IPS DF 6.9 (cell line): Measurements from ENCODE around the gene COL18A1.

Source experiments
- DNase-seq: peaks from one replicate; pipeline ENCODE4 v3.0.0-alpha.2; 2013; ENCODE audit warnings: low read depth, low spot score
- H3K27ac ChIP-seq: one replicate; pipeline ENCODE4 v1.5.1; 2013; ENCODE audit warnings: low read length, control low read depth
- H3K27me3 ChIP-seq: 2 replicates; pipeline ENCODE4 v1.6.1; 2013; ENCODE audit warnings: mild to moderate bottlenecking, low read length; ENCODE audit not compliant: control insufficient read depth, insufficient read depth
- H3K36me3 ChIP-seq: 2 replicates; pipeline ENCODE4 v1.6.1; 2013; ENCODE audit warnings: low read length; ENCODE audit not compliant: control insufficient read depth, insufficient read depth
- H3K4me1 ChIP-seq: 2 replicates; pipeline ENCODE4 v1.6.1; 2013; ENCODE audit warnings: low read length; ENCODE audit not compliant: control insufficient read depth, insufficient read depth
- H3K4me3 ChIP-seq: 2 replicates; pipeline ENCODE4 v1.5.1; 2013; ENCODE audit warnings: mild to moderate bottlenecking, low read length
- H3K9me3 ChIP-seq: 2 replicates; pipeline ENCODE4 v1.6.1; 2013; ENCODE audit warnings: low read length, inconsistent platforms; ENCODE audit not compliant: control insufficient read depth, insufficient read depth
- WGBS: extraction: QIAGEN DNeasy Blood & Tissue Kit; methylation state at CpG from one replicate; pipeline ENCODE4 v1.1.7; 2013; ENCODE audit warnings: mixed read lengths, missing lambda C conversion rate; ENCODE audit not compliant: insufficient read length, insufficient coverage; 5-methylcytosine and 5-hydroxymethylcytosine counted together

COL18A1 gene

DNA sequence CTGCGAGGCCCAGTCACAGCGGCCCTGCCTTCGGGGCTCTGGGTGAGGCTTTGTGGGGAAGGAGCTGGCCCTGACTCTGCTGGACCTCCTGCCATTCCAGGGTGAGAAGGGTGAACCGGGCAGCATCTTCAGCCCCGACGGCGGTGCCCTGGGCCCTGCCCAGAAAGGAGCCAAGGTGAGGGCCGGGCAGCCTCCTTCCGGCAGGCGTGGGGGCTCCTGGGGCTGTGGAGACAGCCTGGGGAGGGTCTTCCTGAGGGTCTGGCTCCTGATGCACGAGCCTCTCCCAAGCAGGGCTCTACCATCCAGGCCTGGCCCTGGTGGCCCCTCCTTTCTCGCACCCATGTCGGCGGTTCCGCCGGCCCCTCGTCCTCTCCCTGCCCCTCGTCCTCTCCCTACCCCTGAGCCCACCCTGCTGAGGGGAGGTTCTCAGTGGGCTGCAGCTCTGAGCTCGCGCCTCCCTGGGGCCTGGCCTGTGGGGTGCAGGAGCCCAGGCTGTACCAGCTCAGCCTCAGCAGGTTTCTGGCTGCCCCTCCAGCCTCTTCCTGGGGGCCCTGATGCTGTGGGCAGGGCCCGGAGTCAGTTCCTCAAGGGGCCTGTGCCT, 88.5 kb downstream of the COL18A1 start:
- no peak for DNase-seq
- H3K27ac ChIP-seq, result no peak overlapping the region
- no CpG with 5 or more reads among the region's 21 CpGs for WGBS
- peaks cover 5% of the 10 kb centered on the region; the same call in 1 of the 2 replicates for H3K4me1 ChIP-seq
- no peak overlapping the region for H3K4me3 ChIP-seq
- peaks cover 67% of the 10 kb centered on the region for H3K36me3 ChIP-seq
- H3K9me3 ChIP-seq, result no peaks in the 10 kb centered on the region
- no peaks in the 10 kb centered on the region for H3K27me3 ChIP-seq

DNA sequence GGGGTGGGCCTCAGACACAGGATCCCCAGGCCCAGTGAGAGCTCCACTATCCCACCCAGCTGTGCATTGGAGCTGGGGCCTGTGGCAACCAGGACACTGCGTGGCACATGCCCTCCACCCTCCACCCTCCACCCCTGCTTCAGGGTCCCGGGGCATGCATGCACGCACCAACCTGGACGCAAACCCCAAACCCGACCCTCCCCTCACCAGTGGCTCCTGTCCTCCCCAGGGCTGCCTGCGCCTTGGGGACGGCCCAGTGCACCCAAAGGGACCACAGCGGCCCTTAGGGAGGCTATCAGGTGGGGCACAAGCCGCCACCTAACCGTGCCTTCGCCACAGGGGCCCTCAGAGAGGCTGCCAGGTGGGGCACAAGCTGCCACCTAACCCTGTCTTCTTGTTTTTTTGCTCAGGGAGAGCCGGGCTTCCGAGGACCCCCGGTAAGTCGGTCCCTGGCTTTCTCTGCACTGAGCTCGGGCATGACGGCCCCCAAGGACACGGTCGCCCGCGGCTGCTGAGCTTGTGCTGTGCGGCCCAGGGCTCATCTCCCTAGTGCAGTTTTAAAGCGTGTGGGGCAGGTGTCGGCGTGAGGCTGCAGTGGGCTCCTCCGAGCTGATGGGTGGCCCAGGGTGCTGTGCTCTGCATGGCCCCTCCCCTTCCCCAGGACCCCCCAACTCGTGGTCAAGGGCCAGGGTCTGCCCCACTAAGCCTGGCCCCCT, 89.3 kb downstream of the COL18A1 start:
- Histone ChIP-seq H3K27me3 (no peaks in the 10 kb centered on the region), H3K27ac (no peak overlapping the region), H3K36me3 (peaks cover 75% of the 10 kb centered on the region), H3K4me1 (peaks cover 3% of the 10 kb centered on the region; the same call in 1 of the 2 replicates), H3K4me3 (no peak overlapping the region), H3K9me3 (no peaks in the 10 kb centered on the region)
- no CpG with 5 or more reads among the region's 27 CpGs for WGBS
- DNase-seq, result no peak

GRCh38 chr21:45494851-45495680, 90.1 kb downstream of the COL18A1 start:
- H3K36me3 ChIP-seq, result peaks cover 79% of the 10 kb centered on the region

GRCh38 chr21:45496151-45496967, 91.4 kb downstream of the COL18A1 start:
- Histone ChIP-seq H3K36me3 (peaks cover 71% of the 10 kb centered on the region), H3K4me1 (no peaks in the 10 kb centered on the region), H3K4me3 (no peak overlapping the region), H3K9me3 (no peaks in the 10 kb centered on the region), H3K27ac (no peak overlapping the region), H3K27me3 (no peaks in the 10 kb centered on the region)
- no CpG with 5 or more reads among the region's 18 CpGs for WGBS
- DNase-seq, result no peak

More at GRCh38 chr21:45494851-45495680, 90.1 kb downstream of the COL18A1 start:
- Histone ChIP-seq H3K9me3 (no peaks in the 10 kb centered on the region), H3K4me3 (no peak overlapping the region), H3K27me3 (no peaks in the 10 kb centered on the region), H3K4me1 (no peaks in the 10 kb centered on the region; the same call in 1 of the 2 replicates), H3K27ac (no peak overlapping the region)
- whole genome bisulfite sequencing, result no CpG with 5 or more reads among the region's 30 CpGs
- DNase-seq, result no peak

- Histone ChIP-seq H3K9me3 (no peaks in the 10 kb centered on the region), H3K27ac (no peak overlapping the region), H3K36me3 (peaks cover 64% of the 10 kb centered on the region), H3K4me1 (no peaks in the 10 kb centered on the region), H3K27me3 (no peaks in the 10 kb centered on the region), H3K4me3 (no peak overlapping the region)
- no CpG with 5 or more reads among the region's 22 CpGs for WGBS
- DNase-seq, result no peak
Measured at GRCh38 chr21:45496968-45497845, 92.2 kb downstream of the COL18A1 start.

DNA sequence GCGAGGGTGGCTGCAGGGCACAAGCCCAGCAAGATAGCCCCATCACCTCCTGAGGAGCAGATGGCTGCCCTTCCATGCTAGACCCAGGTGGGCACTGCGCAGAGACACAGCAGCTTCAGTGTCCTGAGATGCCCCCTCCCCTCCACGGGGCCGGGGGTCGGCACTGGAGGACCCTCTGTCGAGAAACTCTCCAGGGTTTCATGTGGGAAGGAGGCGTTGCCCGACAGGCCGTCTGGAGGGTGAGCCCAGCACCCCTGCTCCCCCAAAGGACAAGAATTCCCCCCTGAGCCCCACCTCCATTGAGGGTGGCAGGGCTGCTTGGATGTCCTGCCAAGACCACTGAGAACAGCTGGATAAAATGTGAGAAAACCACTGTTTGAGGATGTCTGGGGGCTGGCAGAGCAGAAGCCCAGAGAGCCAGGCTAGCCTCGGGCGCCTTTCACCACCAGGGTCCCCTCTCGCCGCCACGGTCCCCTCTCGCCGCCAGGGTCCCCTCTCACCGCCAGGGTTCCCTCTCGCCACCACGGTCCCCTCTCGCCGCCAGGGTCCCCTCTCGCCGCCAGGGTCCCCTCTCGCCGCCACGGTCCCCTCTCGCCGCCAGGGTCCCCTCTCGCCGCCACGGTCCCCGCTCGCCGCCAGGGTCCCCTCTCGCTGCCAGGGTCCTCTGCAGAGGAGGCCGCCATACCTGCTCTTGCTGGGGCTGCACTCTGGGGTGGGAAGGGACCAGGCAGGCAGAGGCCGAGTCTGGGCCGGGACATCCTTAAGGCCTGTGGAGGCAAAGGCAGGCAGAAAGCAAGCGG, 93.1 kb downstream of the COL18A1 start:
- H3K4me3 ChIP-seq, result no peak overlapping the region
- no peak overlapping the region for H3K27ac ChIP-seq
- no peaks in the 10 kb centered on the region for H3K4me1 ChIP-seq
- no peaks in the 10 kb centered on the region for H3K27me3 ChIP-seq
- peaks cover 61% of the 10 kb centered on the region for H3K36me3 ChIP-seq
- no peak for DNase-seq
- no CpG with 5 or more reads among the region's 39 CpGs for WGBS
- H3K9me3 ChIP-seq, result no peaks in the 10 kb centered on the region

DNA sequence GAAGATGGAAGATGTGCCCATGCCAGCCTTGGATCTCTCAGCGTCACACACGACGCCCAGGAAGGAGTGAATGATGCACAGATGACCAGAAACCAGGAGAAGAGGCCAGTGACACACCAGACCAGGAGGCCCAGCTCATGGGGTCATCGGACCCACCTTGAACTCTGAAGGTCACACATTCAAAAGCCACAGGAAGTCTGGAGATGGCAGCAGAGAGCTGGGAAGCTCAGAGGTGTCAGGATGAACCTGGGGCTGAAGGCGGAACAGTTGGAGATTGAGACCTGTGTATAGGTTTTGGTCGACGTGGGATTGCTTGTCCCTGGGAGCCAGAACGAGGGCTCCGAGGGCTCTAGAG, 93.7 kb downstream of the COL18A1 start:
- Histone ChIP-seq H3K36me3 (peaks cover 56% of the 10 kb centered on the region), H3K27me3 (no peaks in the 10 kb centered on the region), H3K4me1 (no peaks in the 10 kb centered on the region), H3K4me3 (no peak overlapping the region), H3K9me3 (no peaks in the 10 kb centered on the region), H3K27ac (no peak overlapping the region)
- no peak for DNase-seq
- WGBS, result no CpG with 5 or more reads among the region's 9 CpGs

- H3K27ac ChIP-seq, result no peak overlapping the region
- no peak for DNase-seq
- H3K9me3 ChIP-seq, result no peaks in the 10 kb centered on the region
- H3K27me3 ChIP-seq, result no peaks in the 10 kb centered on the region
- no peaks in the 10 kb centered on the region for H3K4me1 ChIP-seq
- no peak overlapping the region for H3K4me3 ChIP-seq
- peaks cover 52% of the 10 kb centered on the region for H3K36me3 ChIP-seq
- WGBS, result no CpG with 5 or more reads among the region's 25 CpGs
Measured at GRCh38 chr21:45499201-45499750, 94.3 kb downstream of the COL18A1 start.
